WTC11 (cell line): ENCODE measurements around the gene TNS2. TPM values are rescaled to one million over a fixed set of nuclear protein-coding genes. Genes with fewer than 3 reads are reported as not detected.

Experiments used
- ATAC-seq: fragments of 200-7000 bp; cut with Tn5 transposase; 2 replicates; pipeline ENCODE4 v1.10.0; 2021; ENCODE audit warnings: mild to moderate bottlenecking, moderate library complexity
- CTCF ChIA-PET: fragments of 300-600 bp; sonication (Branson Sonifier 250); formaldehyde crosslinking; loops from one replicate; lab custom pipeline; 2021; ENCODE audit warnings: antibody characterized with exemption; lab: Charles Lee
- POLR2A ChIA-PET: fragments of 350-600 bp; sonication (Branson Sonifier 250); formaldehyde crosslinking; loops from one replicate; lab custom pipeline; 2021; ENCODE audit warnings: antibody characterized with exemption; lab: Charles Lee
- DNase-seq: peaks from one replicate; pipeline ENCODE4 v3.0.0; 2021; ENCODE audit warnings: low spot score
- H3K27ac Mint-ChIP-seq: 2 replicates; pipeline ENCODE4 v1.8.0; 2021; ENCODE audit warnings: mixed read lengths
- H3K27me3 Mint-ChIP-seq: 2 replicates; pipeline ENCODE4 v1.8.0; 2021; ENCODE audit warnings: low read depth, mild to moderate bottlenecking, moderate library complexity, mixed read lengths
- H3K36me3 Mint-ChIP-seq: 2 replicates; pipeline ENCODE4 v1.8.0; 2021; ENCODE audit warnings: mixed read lengths
- H3K4me1 Mint-ChIP-seq: 2 replicates; pipeline ENCODE4 v1.8.0; 2022; ENCODE audit warnings: mixed read lengths
- H3K4me3 Mint-ChIP-seq: 2 replicates; pipeline ENCODE4 v1.8.0; 2021; ENCODE audit warnings: mild to moderate bottlenecking, moderate library complexity, mixed read lengths
- H3K9me3 Mint-ChIP-seq: 2 replicates; pipeline ENCODE4 v1.8.0; 2021; ENCODE audit warnings: mixed read lengths
- ATF3 ChIP-seq: sonication (generic); formaldehyde crosslinking; conservative IDR thresholded peaks from 2 replicates; pipeline ENCODE4 v1.8.1; 2022; ENCODE audit warnings: mild to moderate bottlenecking, missing genetic modification reagents
- CBFB ChIP-seq: sonication (generic); formaldehyde crosslinking; IDR thresholded peaks from 2 replicates; pipeline ENCODE4 v1.8.1; 2022; ENCODE audit warnings: mild to moderate bottlenecking, low read depth, missing genetic modification reagents
- FOXJ3 ChIP-seq: sonication (generic); formaldehyde crosslinking; IDR thresholded peaks from 2 replicates; pipeline ENCODE4 v1.9.0; 2021; ENCODE audit warnings: missing genetic modification reagents, mild to moderate bottlenecking, borderline replicate concordance
- FOXK1 ChIP-seq: sonication (generic); formaldehyde crosslinking; IDR thresholded peaks from 2 replicates; pipeline ENCODE4 v1.8.0; 2022; ENCODE audit warnings: mild to moderate bottlenecking, moderate library complexity, missing genetic modification reagents
- FOXP1 ChIP-seq: sonication (generic); formaldehyde crosslinking; IDR thresholded peaks from 2 replicates; pipeline ENCODE4 v1.8.0; 2022; ENCODE audit warnings: missing genetic modification reagents, mild to moderate bottlenecking, moderate library complexity, borderline replicate concordance
- GABPB1 ChIP-seq: sonication (generic); formaldehyde crosslinking; IDR thresholded peaks from 2 replicates; pipeline ENCODE4 v1.8.1; 2023; ENCODE audit warnings: mild to moderate bottlenecking, missing genetic modification reagents
- JAZF1 ChIP-seq: fragments of 250-450 bp; sonication (Bioruptor Pico); IDR thresholded peaks from 2 replicates; pipeline ENCODE4 v1.9.0; 2021; ENCODE audit warnings: moderate library complexity, mild to moderate bottlenecking, inconsistent platforms
- NFYB ChIP-seq: sonication (generic); formaldehyde crosslinking; conservative IDR thresholded peaks from 2 replicates; pipeline ENCODE4 v1.8.0; 2022; ENCODE audit warnings: low read depth, missing genetic modification reagents
- NR1H2 ChIP-seq: sonication (generic); formaldehyde crosslinking; IDR thresholded peaks from 2 replicates; pipeline ENCODE4 v1.9.0; 2021; ENCODE audit warnings: mild to moderate bottlenecking, moderate library complexity, missing genetic modification reagents
- PRDM15 ChIP-seq: sonication (generic); formaldehyde crosslinking; IDR thresholded peaks from 2 replicates; pipeline ENCODE4 v1.8.0; 2022; ENCODE audit warnings: missing genetic modification reagents
- PRRX2 ChIP-seq: fragments of 250-450 bp; sonication (Bioruptor Pico); IDR thresholded peaks from 2 replicates; pipeline ENCODE4 v1.8.0; 2021; ENCODE audit warnings: mild to moderate bottlenecking
- RORB ChIP-seq: fragments of 250-450 bp; sonication (Bioruptor Pico); IDR thresholded peaks from 2 replicates; pipeline ENCODE4 v1.9.0; 2021; ENCODE audit warnings: mild to moderate bottlenecking
- ZBTB43 ChIP-seq: sonication (generic); formaldehyde crosslinking; IDR thresholded peaks from 2 replicates; pipeline ENCODE4 v1.8.1; 2023; ENCODE audit warnings: mild to moderate bottlenecking, missing genetic modification reagents
- ZNF219 ChIP-seq: sonication (generic); formaldehyde crosslinking; IDR thresholded peaks from 2 replicates; pipeline ENCODE4 v1.8.0; 2023; ENCODE audit warnings: missing genetic modification reagents, mild to moderate bottlenecking, borderline replicate concordance
- ZNF232 ChIP-seq: sonication (generic); formaldehyde crosslinking; IDR thresholded peaks from 2 replicates; pipeline ENCODE4 v1.8.0; 2022; ENCODE audit warnings: mild to moderate bottlenecking, missing genetic modification reagents
- ZNF416 ChIP-seq: fragments of 250-450 bp; sonication (Bioruptor Pico); IDR thresholded peaks from 2 replicates; pipeline ENCODE4 v1.9.0; 2021; ENCODE audit warnings: mild to moderate bottlenecking, inconsistent platforms
- total RNA-seq: library from RNA; stranded (reverse); gene quantifications from 3 replicates; pipeline ENCODE4 v1.2.3, GENCODE V29; 2021
- TF ChIP-seq, protein P1 (sequence below): sonication (generic); formaldehyde crosslinking; IDR thresholded peaks from 2 replicates; pipeline ENCODE4 v1.8.0; 2022; ENCODE audit warnings: mild to moderate bottlenecking, missing genetic modification reagents
- TF ChIP-seq, protein P2 (sequence below): sonication (generic); formaldehyde crosslinking; IDR thresholded peaks from 2 replicates; pipeline ENCODE4 v1.8.0; 2023; ENCODE audit warnings: missing genetic modification reagents, mild to moderate bottlenecking, borderline replicate concordance
- TF ChIP-seq, protein P3 (sequence below): sonication (generic); formaldehyde crosslinking; IDR thresholded peaks from 2 replicates; pipeline ENCODE4 v1.8.1; 2022; ENCODE audit warnings: low read depth, missing genetic modification reagents, borderline replicate concordance

TNS2 gene
- total RNA-seq, 1 experiment from 2014 or later, result 7.7 TPM

- H3K27ac Mint-ChIP-seq, result no peak overlapping the region
- POLR2A ChIA-PET, result no interaction called here
- H3K4me1 Mint-ChIP-seq, result peaks cover 26% of the 10 kb centered on the region
- H3K27me3 Mint-ChIP-seq, result peaks cover 4% of the 10 kb centered on the region
- no peaks in the 10 kb centered on the region for H3K9me3 Mint-ChIP-seq
- ATAC-seq, result no peak
- peaks cover 12% of the 10 kb centered on the region; the same call in 1 of the 2 replicates for H3K36me3 Mint-ChIP-seq
- DNase-seq, result no peak
- CTCF ChIA-PET, result interaction anchor here (1.3 kb wide), 1 partner anchor 24 kb away, joined by 4 read pairs; no protein-coding TSS in a partner anchor
- TF ChIP-seq ZNF219 (CRISPR knock-in tag), result no peak
- no peak for TF ChIP-seq FOXK1
- no peak for TF ChIP-seq GABPB1
- TF ChIP-seq JAZF1 (CRISPR knock-in tag), result no peak
- no peak for TF ChIP-seq FOXJ3
- TF ChIP-seq ZBTB43 (CRISPR knock-in tag), result no peak
- TF ChIP-seq, protein P1, sequence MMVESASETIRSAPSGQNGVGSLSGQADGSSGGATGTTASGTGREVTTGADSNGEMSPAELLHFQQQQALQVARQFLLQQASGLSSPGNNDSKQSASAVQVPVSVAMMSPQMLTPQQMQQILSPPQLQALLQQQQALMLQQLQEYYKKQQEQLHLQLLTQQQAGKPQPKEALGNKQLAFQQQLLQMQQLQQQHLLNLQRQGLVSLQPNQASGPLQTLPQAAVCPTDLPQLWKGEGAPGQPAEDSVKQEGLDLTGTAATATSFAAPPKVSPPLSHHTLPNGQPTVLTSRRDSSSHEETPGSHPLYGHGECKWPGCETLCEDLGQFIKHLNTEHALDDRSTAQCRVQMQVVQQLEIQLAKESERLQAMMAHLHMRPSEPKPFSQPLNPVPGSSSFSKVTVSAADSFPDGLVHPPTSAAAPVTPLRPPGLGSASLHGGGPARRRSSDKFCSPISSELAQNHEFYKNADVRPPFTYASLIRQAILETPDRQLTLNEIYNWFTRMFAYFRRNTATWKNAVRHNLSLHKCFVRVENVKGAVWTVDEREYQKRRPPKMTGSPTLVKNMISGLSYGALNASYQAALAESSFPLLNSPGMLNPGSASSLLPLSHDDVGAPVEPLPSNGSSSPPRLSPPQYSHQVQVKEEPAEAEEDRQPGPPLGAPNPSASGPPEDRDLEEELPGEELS (CRISPR knock-in tag), result no peak
- no peak for TF ChIP-seq CBFB (CRISPR knock-in tag)
- TF ChIP-seq RORB (CRISPR knock-in tag), result no peak
- TF ChIP-seq ATF3 (CRISPR knock-in tag), result no peak
- TF ChIP-seq, protein P2, sequence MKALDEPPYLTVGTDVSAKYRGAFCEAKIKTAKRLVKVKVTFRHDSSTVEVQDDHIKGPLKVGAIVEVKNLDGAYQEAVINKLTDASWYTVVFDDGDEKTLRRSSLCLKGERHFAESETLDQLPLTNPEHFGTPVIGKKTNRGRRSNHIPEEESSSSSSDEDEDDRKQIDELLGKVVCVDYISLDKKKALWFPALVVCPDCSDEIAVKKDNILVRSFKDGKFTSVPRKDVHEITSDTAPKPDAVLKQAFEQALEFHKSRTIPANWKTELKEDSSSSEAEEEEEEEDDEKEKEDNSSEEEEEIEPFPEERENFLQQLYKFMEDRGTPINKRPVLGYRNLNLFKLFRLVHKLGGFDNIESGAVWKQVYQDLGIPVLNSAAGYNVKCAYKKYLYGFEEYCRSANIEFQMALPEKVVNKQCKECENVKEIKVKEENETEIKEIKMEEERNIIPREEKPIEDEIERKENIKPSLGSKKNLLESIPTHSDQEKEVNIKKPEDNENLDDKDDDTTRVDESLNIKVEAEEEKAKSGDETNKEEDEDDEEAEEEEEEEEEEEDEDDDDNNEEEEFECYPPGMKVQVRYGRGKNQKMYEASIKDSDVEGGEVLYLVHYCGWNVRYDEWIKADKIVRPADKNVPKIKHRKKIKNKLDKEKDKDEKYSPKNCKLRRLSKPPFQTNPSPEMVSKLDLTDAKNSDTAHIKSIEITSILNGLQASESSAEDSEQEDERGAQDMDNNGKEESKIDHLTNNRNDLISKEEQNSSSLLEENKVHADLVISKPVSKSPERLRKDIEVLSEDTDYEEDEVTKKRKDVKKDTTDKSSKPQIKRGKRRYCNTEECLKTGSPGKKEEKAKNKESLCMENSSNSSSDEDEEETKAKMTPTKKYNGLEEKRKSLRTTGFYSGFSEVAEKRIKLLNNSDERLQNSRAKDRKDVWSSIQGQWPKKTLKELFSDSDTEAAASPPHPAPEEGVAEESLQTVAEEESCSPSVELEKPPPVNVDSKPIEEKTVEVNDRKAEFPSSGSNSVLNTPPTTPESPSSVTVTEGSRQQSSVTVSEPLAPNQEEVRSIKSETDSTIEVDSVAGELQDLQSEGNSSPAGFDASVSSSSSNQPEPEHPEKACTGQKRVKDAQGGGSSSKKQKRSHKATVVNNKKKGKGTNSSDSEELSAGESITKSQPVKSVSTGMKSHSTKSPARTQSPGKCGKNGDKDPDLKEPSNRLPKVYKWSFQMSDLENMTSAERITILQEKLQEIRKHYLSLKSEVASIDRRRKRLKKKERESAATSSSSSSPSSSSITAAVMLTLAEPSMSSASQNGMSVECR (CRISPR knock-in tag), result no peak
- no peak for TF ChIP-seq ZNF416 (CRISPR knock-in tag)
- no peak for TF ChIP-seq PRRX2
- TF ChIP-seq PRDM15 (CRISPR knock-in tag), result no peak
- no peak for TF ChIP-seq FOXP1 (CRISPR knock-in tag)
- TF ChIP-seq NFYB (CRISPR knock-in tag), result no peak
- TF ChIP-seq, protein P3, sequence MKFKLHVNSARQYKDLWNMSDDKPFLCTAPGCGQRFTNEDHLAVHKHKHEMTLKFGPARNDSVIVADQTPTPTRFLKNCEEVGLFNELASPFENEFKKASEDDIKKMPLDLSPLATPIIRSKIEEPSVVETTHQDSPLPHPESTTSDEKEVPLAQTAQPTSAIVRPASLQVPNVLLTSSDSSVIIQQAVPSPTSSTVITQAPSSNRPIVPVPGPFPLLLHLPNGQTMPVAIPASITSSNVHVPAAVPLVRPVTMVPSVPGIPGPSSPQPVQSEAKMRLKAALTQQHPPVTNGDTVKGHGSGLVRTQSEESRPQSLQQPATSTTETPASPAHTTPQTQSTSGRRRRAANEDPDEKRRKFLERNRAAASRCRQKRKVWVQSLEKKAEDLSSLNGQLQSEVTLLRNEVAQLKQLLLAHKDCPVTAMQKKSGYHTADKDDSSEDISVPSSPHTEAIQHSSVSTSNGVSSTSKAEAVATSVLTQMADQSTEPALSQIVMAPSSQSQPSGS (CRISPR knock-in tag), result no peak
- TF ChIP-seq ZNF232 (CRISPR knock-in tag), result no peak
- TF ChIP-seq NR1H2 (CRISPR knock-in tag), result no peak
- H3K4me3 Mint-ChIP-seq, result no peak overlapping the region
These were observed 25.1 kb downstream of the TNS2 start for GRCh38 chr12:53074999-53075370.
